ENCODE results near the gene CACNA1I. TPM values are rescaled to one million over a fixed set of nuclear protein-coding genes. Genes with fewer than 3 reads are reported as not detected.

CACNA1I gene
- total RNA-seq, 1 donor from 2014 or later, result 0.11 TPM

DNA sequence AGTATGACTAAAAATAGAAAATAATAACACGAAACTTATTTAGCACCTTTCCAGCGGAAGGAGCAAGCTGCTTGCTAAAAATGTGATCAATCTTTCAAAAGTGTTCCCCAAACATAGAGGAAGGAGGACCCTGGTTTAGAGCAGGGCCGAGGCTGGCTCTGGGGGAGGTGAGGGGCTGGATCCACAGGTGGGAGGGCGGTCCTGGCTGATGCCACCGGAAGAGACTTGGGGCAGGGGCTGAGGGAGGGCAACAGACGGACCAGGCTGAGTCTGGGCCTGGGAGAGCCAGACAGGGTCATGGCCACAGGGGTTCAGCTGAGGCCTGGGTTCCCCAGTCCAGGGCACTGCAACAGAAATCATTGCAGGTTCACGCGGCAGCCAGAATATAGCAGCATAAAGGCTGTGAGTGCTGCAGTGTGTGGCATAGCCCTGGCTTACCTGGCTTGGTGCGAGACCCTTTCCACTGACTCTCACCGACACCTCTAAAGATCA lies 143.3 kb downstream of the CACNA1I start:
- Histone ChIP-seq H4K20me1 (ENCODE audit: low read depth) (peaks cover 6% of the 10 kb centered on the region), H3K9me3 (ENCODE audit: low read depth) (no peaks in the 10 kb centered on the region), H3K4me2 (no peak overlapping the region), H2AFZ (replicated peaks) (no peak overlapping the region), H3K27ac (no peak overlapping the region), H3K79me2 (ENCODE audit: low read depth) (no peaks in the 10 kb centered on the region), H3K4me1 (peaks cover 14% of the 10 kb centered on the region), H3K9ac (no peak overlapping the region), H3K4me3 (no peak overlapping the region), H3K36me3 (no peaks in the 10 kb centered on the region), H3K27me3 (peaks cover 11% of the 10 kb centered on the region), H3F3A (ENCODE audit: low read depth) (peaks cover 11% of the 10 kb centered on the region)
- no peak for DNase-seq (ENCODE audit: low spot score)
- Mint-ChIP-seq H3K27ac (peak overlapping the region; percentile 33), H3K9me3 (no peaks in the 10 kb centered on the region), H3K36me3 (no peaks in the 10 kb centered on the region), H3K4me3 (no peak overlapping the region), H3K27me3 (ENCODE audit: insufficient read depth, low read depth) (peaks cover 8% of the 10 kb centered on the region), H3K4me1 (peaks cover 46% of the 10 kb centered on the region)
- TF ChIP-seq, protein P1, sequence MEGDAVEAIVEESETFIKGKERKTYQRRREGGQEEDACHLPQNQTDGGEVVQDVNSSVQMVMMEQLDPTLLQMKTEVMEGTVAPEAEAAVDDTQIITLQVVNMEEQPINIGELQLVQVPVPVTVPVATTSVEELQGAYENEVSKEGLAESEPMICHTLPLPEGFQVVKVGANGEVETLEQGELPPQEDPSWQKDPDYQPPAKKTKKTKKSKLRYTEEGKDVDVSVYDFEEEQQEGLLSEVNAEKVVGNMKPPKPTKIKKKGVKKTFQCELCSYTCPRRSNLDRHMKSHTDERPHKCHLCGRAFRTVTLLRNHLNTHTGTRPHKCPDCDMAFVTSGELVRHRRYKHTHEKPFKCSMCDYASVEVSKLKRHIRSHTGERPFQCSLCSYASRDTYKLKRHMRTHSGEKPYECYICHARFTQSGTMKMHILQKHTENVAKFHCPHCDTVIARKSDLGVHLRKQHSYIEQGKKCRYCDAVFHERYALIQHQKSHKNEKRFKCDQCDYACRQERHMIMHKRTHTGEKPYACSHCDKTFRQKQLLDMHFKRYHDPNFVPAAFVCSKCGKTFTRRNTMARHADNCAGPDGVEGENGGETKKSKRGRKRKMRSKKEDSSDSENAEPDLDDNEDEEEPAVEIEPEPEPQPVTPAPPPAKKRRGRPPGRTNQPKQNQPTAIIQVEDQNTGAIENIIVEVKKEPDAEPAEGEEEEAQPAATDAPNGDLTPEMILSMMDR (IDR thresholded peaks at IDR 0.05), result no peak

DNA sequence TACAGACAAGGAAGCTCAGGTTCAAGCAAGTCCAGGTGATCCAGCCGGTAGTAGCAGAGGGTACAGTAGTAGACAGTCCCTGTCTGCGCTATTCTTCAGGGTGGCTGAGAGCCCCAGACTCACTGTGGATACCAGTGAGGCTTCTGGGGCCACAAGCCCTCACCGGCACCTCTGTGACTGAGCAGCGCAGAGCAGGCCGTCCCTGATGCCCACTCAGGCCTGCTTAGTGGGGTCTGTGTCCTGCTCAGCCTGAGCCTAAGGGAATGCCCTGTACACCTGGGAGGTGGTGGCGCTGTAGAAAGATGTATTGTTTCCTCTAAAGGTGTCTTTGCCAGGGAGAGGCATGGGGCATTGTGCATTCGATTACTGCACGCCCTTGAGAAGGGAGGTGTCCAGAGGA lies 143.8 kb downstream of the CACNA1I start:
- H3K36me3 ChIP-seq, result no peaks in the 10 kb centered on the region
- no peak overlapping the region for H3K4me2 ChIP-seq
- Mint-ChIP-seq H3K4me1 (peaks cover 48% of the 10 kb centered on the region), H3K4me3 (peak overlapping the region; percentile 7), H3K36me3 (no peaks in the 10 kb centered on the region), H3K27ac (peak overlapping the region; percentile 89), H3K9me3 (no peaks in the 10 kb centered on the region), H3K27me3 (ENCODE audit: insufficient read depth, low read depth) (peaks cover 8% of the 10 kb centered on the region)
- no peak overlapping the region for H2AFZ ChIP-seq (replicated peaks)
- no peak overlapping the region for H3K4me3 ChIP-seq
- H3K4me1 ChIP-seq, result peaks cover 14% of the 10 kb centered on the region
- H3K27ac ChIP-seq, result no peak overlapping the region
- H3F3A ChIP-seq (ENCODE audit: low read depth), result peaks cover 11% of the 10 kb centered on the region
- TF ChIP-seq EZH2 (IDR thresholded peaks at IDR 0.05), result no peak
- DNase-seq (ENCODE audit: low spot score), result no peak
- H3K9me3 ChIP-seq (ENCODE audit: low read depth), result no peaks in the 10 kb centered on the region
- H4K20me1 ChIP-seq (ENCODE audit: low read depth), result peaks cover 6% of the 10 kb centered on the region
- no peak overlapping the region for H3K9ac ChIP-seq
- H3K79me2 ChIP-seq (ENCODE audit: low read depth), result no peaks in the 10 kb centered on the region
- H3K27me3 ChIP-seq, result peaks cover 11% of the 10 kb centered on the region

DNA sequence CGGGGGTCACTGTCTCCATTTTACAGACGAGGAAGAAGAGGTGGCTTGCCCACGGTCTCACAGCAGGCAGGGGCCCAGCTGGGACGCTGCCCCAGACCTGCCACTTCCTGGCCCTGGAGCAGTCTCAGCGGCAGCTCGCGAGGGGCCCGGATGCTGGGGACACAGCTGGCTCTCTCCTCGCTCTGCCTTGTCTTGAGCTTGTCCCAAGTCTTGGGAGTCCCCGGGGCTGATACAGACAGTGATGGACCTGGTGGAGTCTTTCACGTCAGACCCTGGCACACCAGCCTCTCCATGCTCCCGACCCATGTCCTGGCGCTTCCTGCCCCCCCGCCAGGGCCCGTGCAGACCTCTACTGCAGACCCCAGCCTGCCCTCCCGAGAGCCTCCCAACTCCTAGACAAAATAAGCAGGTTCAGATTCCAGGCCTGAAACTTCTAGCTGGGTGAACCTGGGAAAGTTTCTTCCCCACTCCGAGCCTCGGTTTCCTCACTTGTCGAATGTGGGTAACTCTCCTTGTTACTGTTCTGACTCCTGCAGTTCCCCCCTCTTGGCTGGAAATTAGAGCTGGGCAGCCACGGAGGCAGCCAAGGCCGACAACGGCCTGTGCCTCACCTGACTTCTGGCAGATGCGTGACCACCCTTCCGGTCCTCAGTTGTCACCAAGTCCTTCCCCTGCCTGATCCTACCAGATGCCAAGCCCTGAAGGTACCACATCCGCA lies 145.4 kb downstream of the CACNA1I start:
- TF ChIP-seq, protein P1 (IDR thresholded peaks at IDR 0.05), result no peak
- no peak for TF ChIP-seq EZH2 (IDR thresholded peaks at IDR 0.05)
- TF ChIP-seq EZH2phosphoT487 (IDR thresholded peaks at IDR 0.05), result no peak
- H3K4me1 Mint-ChIP-seq, result peaks cover 61% of the 10 kb centered on the region
- no peak overlapping the region for H3K9ac ChIP-seq
- no peaks in the 10 kb centered on the region for H3K9me3 Mint-ChIP-seq
- peaks cover 24% of the 10 kb centered on the region for H3K4me1 ChIP-seq
- no peak overlapping the region for H3K27ac ChIP-seq
- no peak overlapping the region for H3K4me3 Mint-ChIP-seq
- no peak for DNase-seq (ENCODE audit: low spot score)
- no peaks in the 10 kb centered on the region for H3K36me3 ChIP-seq
- H3K27me3 Mint-ChIP-seq (ENCODE audit: insufficient read depth, low read depth), result peaks cover 13% of the 10 kb centered on the region
- H2AFZ ChIP-seq (replicated peaks), result no peak overlapping the region
- peaks cover 6% of the 10 kb centered on the region for H4K20me1 ChIP-seq (ENCODE audit: low read depth)
- no peaks in the 10 kb centered on the region for H3K79me2 ChIP-seq (ENCODE audit: low read depth)
- H3K36me3 Mint-ChIP-seq, result no peaks in the 10 kb centered on the region
- H3K9me3 ChIP-seq (ENCODE audit: low read depth), result no peaks in the 10 kb centered on the region
- H3K27ac Mint-ChIP-seq, result peak overlapping the region; percentile 90
- no peak overlapping the region for H3K4me3 ChIP-seq
- H3F3A ChIP-seq (ENCODE audit: low read depth), result peaks cover 11% of the 10 kb centered on the region
- H3K4me2 ChIP-seq, result no peak overlapping the region
- H3K27me3 ChIP-seq, result no peaks in the 10 kb centered on the region

DNA sequence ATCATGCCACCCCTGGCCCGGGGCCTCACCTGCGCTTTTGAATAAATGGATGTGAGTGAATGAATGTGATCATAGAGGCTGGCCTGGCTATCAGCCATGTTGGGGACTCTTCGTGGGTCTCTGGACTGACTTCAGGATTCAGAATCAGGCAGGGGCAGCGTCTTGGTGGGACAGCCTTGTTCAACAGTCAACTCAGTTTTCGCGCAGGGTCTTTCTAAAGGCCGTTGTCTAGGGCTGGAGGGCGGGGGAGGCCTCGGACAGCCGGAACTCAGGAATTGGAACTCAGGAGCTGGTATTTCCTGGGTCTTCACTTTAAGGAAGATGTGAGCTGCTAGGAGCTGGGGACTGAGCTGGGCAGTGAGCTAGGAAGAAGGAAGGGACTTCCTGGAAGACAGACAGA lies 146.0 kb downstream of the CACNA1I start:
- Histone ChIP-seq H3K4me1 (peaks cover 29% of the 10 kb centered on the region), H3K4me3 (no peak overlapping the region)

More for the DNA sequence above, 146.0 kb downstream of the CACNA1I start:
- Mint-ChIP-seq H3K36me3 (no peaks in the 10 kb centered on the region), H3K4me3 (no peak overlapping the region), H3K27ac (peak overlapping the region; percentile 90), H3K9me3 (no peaks in the 10 kb centered on the region), H3K4me1 (peaks cover 64% of the 10 kb centered on the region), H3K27me3 (ENCODE audit: insufficient read depth, low read depth) (peaks cover 11% of the 10 kb centered on the region)
- no peaks in the 10 kb centered on the region for H3K9me3 ChIP-seq (ENCODE audit: low read depth)
- H3K36me3 ChIP-seq, result no peaks in the 10 kb centered on the region
- H3K4me2 ChIP-seq, result no peak overlapping the region
- peaks cover 11% of the 10 kb centered on the region for H3F3A ChIP-seq (ENCODE audit: low read depth)
- H3K27ac ChIP-seq, result no peak overlapping the region
- H3K9ac ChIP-seq, result no peak overlapping the region
- H3K27me3 ChIP-seq, result no peaks in the 10 kb centered on the region
- no peaks in the 10 kb centered on the region for H3K79me2 ChIP-seq (ENCODE audit: low read depth)
- DNase-seq (ENCODE audit: low spot score), result no peak
- H2AFZ ChIP-seq (replicated peaks), result no peak overlapping the region
- peaks cover 6% of the 10 kb centered on the region for H4K20me1 ChIP-seq (ENCODE audit: low read depth)
- TF ChIP-seq EZH2phosphoT487 (IDR thresholded peaks at IDR 0.05), result no peak
